ENCODE results near the gene DHRS2. TPM values are rescaled to one million over a fixed set of nuclear protein-coding genes. Genes with fewer than 3 reads are reported as not detected.

Gene DHRS2
- total RNA-seq, 1 experiment from 2014 or later: 1.2 TPM

DNA sequence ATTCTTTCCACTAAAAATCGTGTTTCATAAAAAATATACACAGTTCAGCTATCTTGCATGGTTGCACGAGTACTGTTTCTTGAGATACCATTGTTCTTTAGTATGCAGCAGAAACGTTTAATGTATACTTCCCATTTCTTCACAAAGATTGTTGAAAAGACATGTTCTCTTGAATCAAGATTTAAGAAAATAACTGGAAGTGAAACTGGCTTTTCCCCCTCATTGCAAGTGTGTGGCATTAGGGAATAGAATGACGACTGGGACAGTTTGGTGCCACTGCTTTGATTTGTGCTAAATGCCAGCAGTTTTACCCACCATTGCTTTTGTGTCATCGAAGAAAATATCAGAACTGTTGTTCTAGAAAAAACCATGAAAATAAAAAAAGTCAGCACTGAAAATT, 20.3 kb upstream of the DHRS2 start:
- Histone ChIP-seq H3K36me3 (ENCODE audit: insufficient read depth, low read length, poor library complexity, severe bottlenecking) (no peaks in the 10 kb centered on the region), H3K4me3 (ENCODE audit: low read depth, low read length, poor library complexity, severe bottlenecking) (no peak overlapping the region), H3K27ac (ENCODE audit: low read depth, low read length, poor library complexity, severe bottlenecking) (no peak overlapping the region), H3K27me3 (replicated peaks; ENCODE audit: insufficient read depth, low read depth, low read length, poor library complexity) (peaks cover 55% of the 10 kb centered on the region), H3K9me3 (ENCODE audit: low read depth, low read length, poor library complexity, severe bottlenecking) (no peaks in the 10 kb centered on the region), H3K4me1 (ENCODE audit: insufficient read depth, low read length, poor library complexity, severe bottlenecking) (no peaks in the 10 kb centered on the region)
- TF ChIP-seq CTCF (conservative IDR thresholded peaks at IDR 0.05; ENCODE audit: low read depth, low read length) (no peak), EZH2 (IDR thresholded peaks at IDR 0.05; ENCODE audit: borderline replicate concordance, low read depth, low read length, poor library complexity, severe bottlenecking) (no peak)
- intact Hi-C loops (cut with micrococcal nuclease; ENCODE audit: unreplicated experiment): no loop called here
- ChIA-PET POLR2A (ENCODE audit: low non-redundant PET) (no interaction called here), CTCF (no interaction called here)
- DNase-seq (ENCODE audit: low spot score): no peak
- BruUV-seq (replicated peaks): no TSS peak

DNA sequence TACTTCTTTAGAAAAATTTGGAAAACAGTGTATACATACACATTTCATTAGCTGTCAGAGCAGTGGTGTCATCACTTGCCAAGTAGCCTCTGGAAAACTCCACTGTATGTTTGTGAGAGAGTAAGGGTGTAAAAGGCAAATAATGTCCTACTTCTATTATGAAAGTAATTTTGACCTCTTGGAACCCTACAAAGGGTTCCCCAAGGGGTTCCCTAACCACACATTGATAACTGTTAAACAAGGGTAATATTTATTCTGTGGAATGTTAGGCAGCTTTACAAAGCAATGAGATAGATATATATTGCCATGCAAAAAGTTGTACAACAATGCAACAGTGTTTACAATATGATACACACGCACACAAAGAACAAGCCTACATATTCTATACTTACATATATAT, 18.6 kb upstream of the DHRS2 start:
- Histone ChIP-seq H3K4me3 (ENCODE audit: low read depth, low read length, poor library complexity, severe bottlenecking) (no peak overlapping the region), H3K36me3 (ENCODE audit: insufficient read depth, low read length, poor library complexity, severe bottlenecking) (no peaks in the 10 kb centered on the region), H3K4me1 (ENCODE audit: insufficient read depth, low read length, poor library complexity, severe bottlenecking) (no peaks in the 10 kb centered on the region), H3K27me3 (replicated peaks; ENCODE audit: insufficient read depth, low read depth, low read length, poor library complexity) (peaks cover 41% of the 10 kb centered on the region), H3K9me3 (ENCODE audit: low read depth, low read length, poor library complexity, severe bottlenecking) (no peaks in the 10 kb centered on the region), H3K27ac (ENCODE audit: low read depth, low read length, poor library complexity, severe bottlenecking) (no peak overlapping the region)
- intact Hi-C loops (cut with micrococcal nuclease; ENCODE audit: unreplicated experiment): no loop called here
- no peak for DNase-seq (ENCODE audit: low spot score)
- ChIA-PET POLR2A (ENCODE audit: low non-redundant PET) (no interaction called here), CTCF (no interaction called here)
- TF ChIP-seq EZH2 (IDR thresholded peaks at IDR 0.05; ENCODE audit: borderline replicate concordance, low read depth, low read length, poor library complexity, severe bottlenecking) (no peak), CTCF (conservative IDR thresholded peaks at IDR 0.05; ENCODE audit: low read depth, low read length) (no peak)
- BruUV-seq (replicated peaks): no TSS peak

- POLR2A ChIA-PET (ENCODE audit: low non-redundant PET): no interaction called here
- Histone ChIP-seq H3K4me1 (ENCODE audit: insufficient read depth, low read length, poor library complexity, severe bottlenecking) (no peaks in the 10 kb centered on the region), H3K27ac (ENCODE audit: low read depth, low read length, poor library complexity, severe bottlenecking) (no peak overlapping the region), H3K27me3 (replicated peaks; ENCODE audit: insufficient read depth, low read depth, low read length, poor library complexity) (peaks cover 31% of the 10 kb centered on the region), H3K9me3 (ENCODE audit: low read depth, low read length, poor library complexity, severe bottlenecking) (no peaks in the 10 kb centered on the region), H3K36me3 (ENCODE audit: insufficient read depth, low read length, poor library complexity, severe bottlenecking) (no peaks in the 10 kb centered on the region), H3K4me3 (ENCODE audit: low read depth, low read length, poor library complexity, severe bottlenecking) (no peak overlapping the region)
- DNase-seq (ENCODE audit: low spot score): no peak
- no TSS peak for BruUV-seq (replicated peaks)
- CTCF ChIA-PET: no interaction called here
- no peak for TF ChIP-seq EZH2 (IDR thresholded peaks at IDR 0.05; ENCODE audit: borderline replicate concordance, low read depth, low read length, poor library complexity, severe bottlenecking)
- TF ChIP-seq CTCF (conservative IDR thresholded peaks at IDR 0.05; ENCODE audit: low read depth, low read length): no peak
- intact Hi-C loops (cut with micrococcal nuclease; ENCODE audit: unreplicated experiment): no loop called here
Measured at GRCh38 chr14:23618415-23618988, 17.7 kb upstream of the DHRS2 start.

Data from A673 (cell line).